GM12878 (cell line): ENCODE results near the gene LRRC59. TPM values are rescaled to one million over a fixed set of nuclear protein-coding genes. Genes with fewer than 3 reads are reported as not detected.

Source experiments
- ATAC-seq: fragments of 200-7000 bp; cut with Tn5 transposase; 3 replicates; pipeline ENCODE4 v1.9.1; 2020; ENCODE audit warnings: mild to moderate bottlenecking, moderate library complexity
- BruUV-seq: library from RNA; stranded (reverse); fragments of 400-500 nt; replicated peaks from 2 replicates; lab custom pipeline; 2021; lab: Mats Ljungman, UMichigan
- CTCF ChIA-PET: fragments of 300-600 bp; sonication (Branson Sonifier 250); formaldehyde crosslinking; extraction: SDS; loops from one replicate; lab custom pipeline; 2021; ENCODE audit warnings: inconsistent platforms; lab: Yijun Ruan, JAX
- POLR2A ChIA-PET: fragments of 350-600 bp; formaldehyde crosslinking; extraction: SDS; loops from one replicate; lab custom pipeline; 2021; ENCODE audit warnings: inconsistent platforms; lab: Charles Lee
- RAD21 ChIA-PET: fragments of 300-600 bp; sonication (Branson Sonifier 250); formaldehyde crosslinking; loops from one replicate; lab custom pipeline; 2023; ENCODE audit warnings: antibody characterized with exemption; ENCODE audit not compliant: unreplicated experiment; lab: Charles Lee
- SMC1A ChIA-PET: fragments of 300-600 bp; sonication (Branson Sonifier 250); formaldehyde crosslinking; loops from one replicate; lab custom pipeline; 2023; ENCODE audit not compliant: unreplicated experiment, uncharacterized antibody; lab: Charles Lee
- DNase-seq: peaks from one replicate; pipeline ENCODE4 v3.0.0-alpha.2; 2011; ENCODE audit warnings: low read depth, low spot score
- FAIRE-seq: peaks from 3 replicates; lab custom pipeline; 2011; peaks lifted over from hg19 to GRCh38; lab: Jason Lieb, UNC
- H2AFZ ChIP-seq: 2 replicates; pipeline ENCODE4 v1.6.0; 2011; ENCODE audit warnings: low read depth, low read length, control low read depth; ENCODE audit not compliant: control insufficient read depth
- H3K27ac ChIP-seq: 2 replicates; pipeline ENCODE4 v1.5.1; 2011; ENCODE audit warnings: control low read depth; ENCODE audit not compliant: control insufficient read depth, insufficient read depth
- H3K27me3 ChIP-seq, 2 experiments: replicated peaks in 1 of 2; 2 replicates each; pipeline versions ENCODE4 v1.6.0 to v1.6.1; 2011; ENCODE audit warnings: low read length in 1 of 2; ENCODE audit not compliant: control insufficient read depth in 2 of 2, insufficient read depth in 2 of 2
- H3K36me3 ChIP-seq, 2 experiments: 2 replicates each; pipeline ENCODE4 v1.5.1; 2011; ENCODE audit warnings: low read length in 1 of 2; ENCODE audit not compliant: control insufficient read depth in 2 of 2, insufficient read depth in 2 of 2
- H3K4me1 ChIP-seq: 2 replicates; pipeline ENCODE4 v1.6.1; 2011; ENCODE audit warnings: mild to moderate bottlenecking, low read length, moderate library complexity, mixed read lengths; ENCODE audit not compliant: control insufficient read depth, insufficient read depth
- H3K4me2 ChIP-seq: 2 replicates; pipeline ENCODE4 v1.6.0; 2011; ENCODE audit warnings: control low read depth; ENCODE audit not compliant: control insufficient read depth, insufficient read depth
- H3K4me3 ChIP-seq: fragments of 200-600 bp; sonication (generic); 2 replicates; pipeline ENCODE4 v1.5.1; 2016
- H3K79me2 ChIP-seq: 2 replicates; pipeline ENCODE4 v1.6.0; 2011; ENCODE audit warnings: low read length; ENCODE audit not compliant: control insufficient read depth, insufficient read depth
- H3K9ac ChIP-seq: 2 replicates; pipeline ENCODE4 v1.8.0; 2011; ENCODE audit warnings: low read length, control low read depth, mixed read lengths; ENCODE audit not compliant: control insufficient read depth, insufficient read depth
- H3K9me3 ChIP-seq: replicated peaks from 3 replicates; pipeline ENCODE4 v1.5.1; 2011; ENCODE audit warnings: mild to moderate bottlenecking, low read length; ENCODE audit not compliant: control insufficient read depth, insufficient read depth
- H4K20me1 ChIP-seq: 2 replicates; pipeline ENCODE4 v1.6.0; 2011; ENCODE audit not compliant: control insufficient read depth, insufficient read depth
- BMI1 ChIP-seq: fragments of 450-650 bp; IDR thresholded peaks from 2 replicates; pipeline ENCODE4 v1.6.1; 2016; ENCODE audit warnings: mild to moderate bottlenecking, moderate library complexity, borderline replicate concordance
- DPF2 ChIP-seq: fragments of 450-650 bp; IDR thresholded peaks from 2 replicates; pipeline ENCODE4 v1.6.1; 2017; ENCODE audit warnings: mild to moderate bottlenecking
- ELK1 ChIP-seq: IDR thresholded peaks from 2 replicates; pipeline ENCODE4 v1.6.1; 2012; ENCODE audit warnings: low read depth, low read length, improper control_type of control experiment
- GATAD2B ChIP-seq: fragments of 450-650 bp; conservative IDR thresholded peaks from 2 replicates; pipeline ENCODE4 v1.6.1; 2017; ENCODE audit warnings: low read depth, mild to moderate bottlenecking, moderate library complexity
- JUND ChIP-seq: IDR thresholded peaks from 2 replicates; pipeline ENCODE4 v1.6.1; 2012; ENCODE audit warnings: low read depth, mild to moderate bottlenecking, low read length, improper control_type of control experiment, moderate library complexity
- MAX ChIP-seq: IDR thresholded peaks from 2 replicates; pipeline ENCODE4 v1.6.1; 2012; ENCODE audit warnings: low read depth, low read length, improper control_type of control experiment
- MEF2B ChIP-seq: fragments of 450-650 bp; IDR thresholded peaks from 2 replicates; pipeline ENCODE4 v1.6.1; 2018; ENCODE audit warnings: mild to moderate bottlenecking, moderate library complexity; ENCODE audit not compliant: partially characterized antibody, poor library complexity, severe bottlenecking
- NKRF ChIP-seq: fragments of 450-650 bp; conservative IDR thresholded peaks from 2 replicates; pipeline ENCODE4 v1.6.1; 2017; ENCODE audit warnings: mild to moderate bottlenecking, moderate library complexity
- RUNX3 ChIP-seq: IDR thresholded peaks from 2 replicates; pipeline ENCODE4 v1.6.1; 2012; ENCODE audit warnings: low read length, inconsistent platforms
- SUPT20H ChIP-seq: IDR thresholded peaks from 2 replicates; pipeline ENCODE4 v1.6.1; 2011; ENCODE audit warnings: low read depth, mild to moderate bottlenecking, low read length, moderate library complexity, borderline replicate concordance; ENCODE audit not compliant: control insufficient read depth
- WRNIP1 ChIP-seq: IDR thresholded peaks from 2 replicates; pipeline ENCODE4 v1.6.1; 2011; ENCODE audit warnings: low read depth, low read length, improper control_type of control experiment, borderline replicate concordance
- ZBED1 ChIP-seq: IDR thresholded peaks from 2 replicates; pipeline ENCODE4 v1.6.1; 2016; ENCODE audit warnings: borderline replicate concordance
- WGBS: methylation state at CpG from one replicate; pipeline ENCODE4 v1.1.6; 2016; ENCODE audit warnings: low lambda C conversion rate; ENCODE audit not compliant: insufficient replicate concordance, insufficient coverage; ENCODE audit errors: missing lambda C conversion rate; 5-methylcytosine and 5-hydroxymethylcytosine counted together
- in situ Hi-C: fragments of 300-500 bp; cut with MboI; formaldehyde crosslinking; loops from 9 replicates; pipeline ENCODE4 v1.14.3; 2018; ENCODE audit warnings: mixed read lengths
- intact Hi-C: fragments of 100-400 bp; cut with micrococcal nuclease; formaldehyde crosslinking; loops from one replicate; pipeline ENCODE4 v1.14.2; 2022; ENCODE audit not compliant: unreplicated experiment
- polyA plus RNA-seq, 11 experiments: library from polyadenylated mRNA; depleted of rRNA in 4 of 11; unstranded in 6 of 11; stranded (reverse) in 5 of 11; fragments of >200 nt; fragmentation: Nextera tagmentation in 4 of 11; fragmentation: Illumina TruSeq in 1 of 11; extraction: Ambion mirVana in 4 of 11; extraction: Trizol in 1 of 11; gene quantifications; 1 replicate in 1 of 11; 2 replicates in 10 of 11; pipeline versions ENCODE4 v1.2.1 to v1.2.3, GENCODE V29; 2011 to 2016; ENCODE audit warnings: inconsistent platforms in 2 of 11, missing spikeins in 2 of 11, low read depth in 1 of 11
- total RNA-seq, 4 experiments: library from RNA; depleted of rRNA in 3 of 4; stranded (reverse); fragments of >200 nt in 3 of 4; fragmentation: Illumina TruSeq in 1 of 4; extraction: Trizol in 1 of 4; gene quantifications; 2 replicates each; pipeline versions ENCODE4 v1.2.1 to v1.2.3, GENCODE V29; 2013 to 2021

LRRC59 gene
- total and polyA plus RNA-seq, 10 of the 15 experiments (the other 5 are each of a cell fraction or from before 2014, with no cell fraction given): 8.8 to 82.2 (median 63.0) TPM

- no peaks in the 10 kb centered on the region for H4K20me1 ChIP-seq
- no peak for ATAC-seq
- DNase-seq: no peak
- ChIA-PET SMC1A (interaction anchor here (0.8 to 1.6 kb wide), 4 partner anchors 9 to 75 kb away, joined by 3 to 9 read pairs (median 4); no protein-coding TSS in a partner anchor), RAD21 (interaction anchor here (1.2 to 1.3 kb wide), 2 partner anchors 19 to 108 kb away, joined by 5 to 6 read pairs; no protein-coding TSS in a partner anchor), CTCF (interaction anchor here (0.7 to 5.9 kb wide), 6 partner anchors 10 to 171 kb away, joined by 3 to 48 read pairs (median 4); partner anchors contain the start of gene LRRC59), POLR2A (interaction anchor here (0.9 to 1.8 kb wide), 3 partner anchors 9 to 26 kb away, joined by 4 to 5 read pairs (median 5); partner anchors contain the start of gene LRRC59)
- no peak overlapping the region for H2AFZ ChIP-seq
- H3K36me3 ChIP-seq: peaks cover 20 to 24% of the 10 kb centered on the region in 2 experiments
- TF ChIP-seq ZBED1 (no peak), RUNX3 (no peak), DPF2 (no peak), ELK1 (no peak), WRNIP1 (no peak), BMI1 (no peak), SUPT20H (no peak), MEF2B (no peak), MAX (no peak), NKRF (no peak), GATAD2B (no peak), JUND (no peak)
- WGBS: 100% methylated on average over 2 of the region's 2 CpGs
- in situ Hi-C loops: no loop called here
- FAIRE-seq: no peak
- H3K27me3 ChIP-seq: no peaks in the 10 kb centered on the region
- H3K9me3 ChIP-seq: no peaks in the 10 kb centered on the region
- no peaks in the 10 kb centered on the region; the same call in 1 of the 2 replicates for H3K4me1 ChIP-seq
- H3K4me2 ChIP-seq: peak overlapping the region; percentile 85
- H3K79me2 ChIP-seq: peaks cover 27% of the 10 kb centered on the region
- no TSS peak for BruUV-seq
- H3K27ac ChIP-seq: peak overlapping the region; percentile 95; the same call in 1 of the 2 replicates
- H3K9ac ChIP-seq: peak overlapping the region; percentile 78
- intact Hi-C loops: no loop called here
- H3K4me3 ChIP-seq: peak overlapping the region; percentile 72
Observed at GRCh38 chr17:50371526-50371925, 25.8 kb downstream of the LRRC59 start.
